IPS-NIHi7 (cell line): ENCODE data around the gene ACER3.
A peak's percentile ranks its signal among the peaks of the same experiment; 100 is the strongest.
"Not testable (repeated sequence)": the region's sequence is repeated elsewhere in the genome, so short reads cannot be mapped to it uniquely, and the experiment has no call there.

Experiments
- DNase-seq: peaks from one replicate; pipeline ENCODE4 v3.0.0; 2012; ENCODE audit warnings: mixed read lengths; ENCODE audit errors: extremely low spot score

The ACER3 gene

GRCh38 chr11:77038029-77038824, 177.5 kb downstream of the ACER3 start:
- DNase-seq, result no peak

- no peak for DNase-seq
Observed at GRCh38 chr11:77038825-77039326, 178.2 kb downstream of the ACER3 start.

GRCh38 chr11:77039491-77040400, 179.0 kb downstream of the ACER3 start:
- peak; percentile 71 for DNase-seq

GRCh38 chr11:77040401-77040777, 179.7 kb downstream of the ACER3 start:
- no peak for DNase-seq

- DNase-seq, result no peak
Observed at GRCh38 chr11:77040889-77041288, 180.2 kb downstream of the ACER3 start.

- no peak for DNase-seq
Observed at GRCh38 chr11:77042111-77042726, 181.5 kb downstream of the ACER3 start.

GRCh38 chr11:77044356-77044755, 183.6 kb downstream of the ACER3 start:
- no peak for DNase-seq

- no peak for DNase-seq
Observed at GRCh38 chr11:77044886-77045285, 184.2 kb downstream of the ACER3 start.

GRCh38 chr11:77046060-77046501, 185.4 kb downstream of the ACER3 start:
- DNase-seq, result peak; percentile 89

- DNase-seq, result peak; percentile 60
Observed at GRCh38 chr11:77047007-77047927, 186.5 kb downstream of the ACER3 start.

GRCh38 chr11:77047928-77048446, 187.3 kb downstream of the ACER3 start:
- not testable (repeated sequence) for DNase-seq

GRCh38 chr11:77049026-77049425, 188.3 kb downstream of the ACER3 start:
- no peak for DNase-seq

GRCh38 chr11:77051511-77051910, 190.8 kb downstream of the ACER3 start:
- DNase-seq, result no peak

- DNase-seq, result no peak
Observed at GRCh38 chr11:77052518-77052917, 191.8 kb downstream of the ACER3 start.

GRCh38 chr11:77053217-77054015, 192.7 kb downstream of the ACER3 start:
- DNase-seq, result no peak

GRCh38 chr11:77054084-77054483, 193.4 kb downstream of the ACER3 start:
- DNase-seq, result no peak

GRCh38 chr11:77055101-77055561, 194.4 kb downstream of the ACER3 start:
- no peak for DNase-seq

GRCh38 chr11:77055913-77056312, 195.2 kb downstream of the ACER3 start:
- DNase-seq, result no peak

GRCh38 chr11:77056814-77057402, 196.2 kb downstream of the ACER3 start:
- DNase-seq, result no peak
